GM23338 (cell line): ENCODE results near the gene CDC42EP5. TPM values are rescaled to one million over a fixed set of nuclear protein-coding genes. Genes with fewer than 3 reads are reported as not detected.

ENCODE experiments used
- ATAC-seq: fragments of 200-7000 bp; cut with Tn5 transposase; 3 replicates; pipeline ENCODE4 v1.9.1; 2020
- DNase-seq: peaks from one replicate; pipeline ENCODE4 v3.0.0-alpha.2; 2015; ENCODE audit warnings: low spot score
- H2AFZ ChIP-seq: fragments of 200-600 bp; sonication (generic); 2 replicates; pipeline ENCODE4 v1.8.0; 2016; ENCODE audit warnings: antibody characterized with exemption, mild to moderate bottlenecking, moderate library complexity
- H3F3A ChIP-seq: fragments of 200-600 bp; sonication (generic); replicated peaks from 2 replicates; pipeline ENCODE4 v1.8.0; 2017; ENCODE audit warnings: antibody characterized with exemption, mixed run types, low read depth
- H3K27ac ChIP-seq: fragments of 200-600 bp; sonication (generic); 2 replicates; pipeline ENCODE4 v1.6.1; 2016; ENCODE audit warnings: low read depth
- H3K27me3 ChIP-seq: fragments of 200-600 bp; sonication (generic); 2 replicates; pipeline ENCODE4 v1.8.0; 2016; ENCODE audit warnings: mild to moderate bottlenecking, mixed run types, moderate library complexity; ENCODE audit not compliant: insufficient read depth
- H3K36me3 ChIP-seq: fragments of 200-600 bp; sonication (generic); 2 replicates; pipeline ENCODE4 v1.8.0; 2016; ENCODE audit warnings: mild to moderate bottlenecking; ENCODE audit not compliant: insufficient read depth
- H3K4me1 ChIP-seq: fragments of 200-600 bp; sonication (generic); 2 replicates; pipeline ENCODE4 v1.8.0; 2016; ENCODE audit warnings: mild to moderate bottlenecking, moderate library complexity; ENCODE audit not compliant: insufficient read depth
- H3K4me2 ChIP-seq: fragments of 200-600 bp; sonication (generic); 2 replicates; pipeline ENCODE4 v1.7.1; 2017; ENCODE audit warnings: mixed run types
- H3K4me3 ChIP-seq: fragments of 200-600 bp; sonication (generic); 2 replicates; pipeline ENCODE4 v1.6.1; 2016; ENCODE audit warnings: mixed run types
- H3K79me2 ChIP-seq: fragments of 200-600 bp; sonication (generic); replicated peaks from 2 replicates; pipeline ENCODE4 v1.8.0; 2017; ENCODE audit warnings: mild to moderate bottlenecking; ENCODE audit not compliant: insufficient read depth
- H3K9me2 ChIP-seq: fragments of 200-600 bp; sonication (generic); 2 replicates; pipeline ENCODE4 v1.8.0; 2017; ENCODE audit not compliant: insufficient read depth
- H4K20me1 ChIP-seq: fragments of 200-600 bp; sonication (generic); replicated peaks from 2 replicates; pipeline ENCODE4 v1.8.0; 2017; ENCODE audit warnings: mild to moderate bottlenecking; ENCODE audit not compliant: insufficient read depth
- H3K27ac Mint-ChIP-seq: 2 replicates; pipeline ENCODE4 v1.8.0; 2020; ENCODE audit warnings: inconsistent platforms, mild to moderate bottlenecking, moderate library complexity, mixed read lengths
- H3K27me3 Mint-ChIP-seq: 3 replicates; pipeline ENCODE4 v1.8.0; 2022; ENCODE audit warnings: low read depth, mild to moderate bottlenecking, moderate library complexity, mixed read lengths, inconsistent platforms; ENCODE audit not compliant: insufficient read depth, poor library complexity
- H3K36me3 Mint-ChIP-seq: 3 replicates; pipeline ENCODE4 v1.8.0; 2021; ENCODE audit warnings: low read depth, mild to moderate bottlenecking, inconsistent platforms, moderate library complexity, mixed read lengths
- H3K4me1 Mint-ChIP-seq: 3 replicates; pipeline ENCODE4 v1.8.0; 2020; ENCODE audit warnings: mild to moderate bottlenecking, inconsistent platforms, mixed read lengths
- H3K4me3 Mint-ChIP-seq: 3 replicates; pipeline ENCODE4 v1.8.0; 2021; ENCODE audit warnings: moderate library complexity, mild to moderate bottlenecking, inconsistent platforms, mixed read lengths
- H3K9me3 Mint-ChIP-seq: 3 replicates; pipeline ENCODE4 v1.8.0; 2020; ENCODE audit warnings: moderate library complexity, mild to moderate bottlenecking, inconsistent platforms, mixed read lengths
- CREB1 ChIP-seq: fragments of 250-450 bp; sonication (Bioruptor Pico); IDR thresholded peaks from 2 replicates; pipeline ENCODE4 v1.5.0; 2020; ENCODE audit warnings: low read depth, mild to moderate bottlenecking, moderate library complexity
- EZH2phosphoT487 ChIP-seq: fragments of 200-600 bp; sonication (generic); IDR thresholded peaks from one replicate; pipeline ENCODE4 v1.8.1; 2018; ENCODE audit warnings: antibody characterized with exemption; ENCODE audit not compliant: unreplicated experiment
- NANOG ChIP-seq: IDR thresholded peaks from 2 replicates; pipeline ENCODE4 v1.6.1; 2016; ENCODE audit warnings: antibody characterized with exemption, borderline replicate concordance
- POLR2AphosphoS5 ChIP-seq: IDR thresholded peaks from 2 replicates; pipeline ENCODE4 v1.6.1; 2016; ENCODE audit warnings: antibody characterized with exemption, low read depth
- REST ChIP-seq: IDR thresholded peaks from one replicate; pipeline ENCODE4 v1.6.1; 2018; ENCODE audit warnings: antibody characterized with exemption; ENCODE audit not compliant: unreplicated experiment
- STAT1 ChIP-seq: IDR thresholded peaks from one replicate; pipeline ENCODE4 v1.6.1; 2016; ENCODE audit warnings: antibody characterized with exemption; ENCODE audit not compliant: unreplicated experiment
- ZNF114 ChIP-seq: fragments of 250-450 bp; sonication (Bioruptor Pico); IDR thresholded peaks from 2 replicates; pipeline ENCODE4 v1.5.0; 2020; ENCODE audit warnings: mild to moderate bottlenecking, moderate library complexity
- ZNF331 ChIP-seq: fragments of 250-450 bp; sonication (Bioruptor Pico); IDR thresholded peaks from 2 replicates; pipeline ENCODE4 v1.5.0; 2020; ENCODE audit warnings: low read depth, mild to moderate bottlenecking, moderate library complexity
- long read RNA-seq: library from polyadenylated mRNA; unstranded; transcript quantifications from one replicate; pipeline ENCODE4 v2.0.0, GENCODE V29; 2020; ENCODE audit not compliant: unreplicated experiment
- polyA plus RNA-seq: library from polyadenylated mRNA; unstranded; fragments of >200 nt; fragmentation: Nextera tagmentation; extraction: Ambion mirVana; gene quantifications from 2 replicates; pipeline ENCODE4 v1.2.1, GENCODE V29; 2016
- total RNA-seq: library from RNA; depleted of rRNA; stranded (reverse); fragments of >200 nt; shearing (Covaris generic); gene quantifications from 2 replicates; pipeline ENCODE4 v1.2.3, GENCODE V29; 2014; rRNA removed
- TF ChIP-seq, protein P1 (sequence below), 2 experiments: fragments of 200-600 bp in 1 of 2; sonication (generic) in 1 of 2; conservative IDR thresholded peaks; 2 replicates each; pipeline versions ENCODE4 v1.5.1 to v1.6.1; 2016 to 2017; ENCODE audit warnings: antibody characterized with exemption in 2 of 2, low read depth in 2 of 2, mild to moderate bottlenecking in 2 of 2, moderate library complexity in 1 of 2

The CDC42EP5 gene
- total RNA-seq (0.35 and 3.4 TPM in 2 replicates), polyA plus RNA-seq (1.4 and 2.3 TPM in 2 replicates)
- long read RNA-seq, partial matches to known transcripts: 0 of 1 reads
- long read RNA-seq, other reads (novel, unspliced or antisense): 0 of 1 reads

DNA sequence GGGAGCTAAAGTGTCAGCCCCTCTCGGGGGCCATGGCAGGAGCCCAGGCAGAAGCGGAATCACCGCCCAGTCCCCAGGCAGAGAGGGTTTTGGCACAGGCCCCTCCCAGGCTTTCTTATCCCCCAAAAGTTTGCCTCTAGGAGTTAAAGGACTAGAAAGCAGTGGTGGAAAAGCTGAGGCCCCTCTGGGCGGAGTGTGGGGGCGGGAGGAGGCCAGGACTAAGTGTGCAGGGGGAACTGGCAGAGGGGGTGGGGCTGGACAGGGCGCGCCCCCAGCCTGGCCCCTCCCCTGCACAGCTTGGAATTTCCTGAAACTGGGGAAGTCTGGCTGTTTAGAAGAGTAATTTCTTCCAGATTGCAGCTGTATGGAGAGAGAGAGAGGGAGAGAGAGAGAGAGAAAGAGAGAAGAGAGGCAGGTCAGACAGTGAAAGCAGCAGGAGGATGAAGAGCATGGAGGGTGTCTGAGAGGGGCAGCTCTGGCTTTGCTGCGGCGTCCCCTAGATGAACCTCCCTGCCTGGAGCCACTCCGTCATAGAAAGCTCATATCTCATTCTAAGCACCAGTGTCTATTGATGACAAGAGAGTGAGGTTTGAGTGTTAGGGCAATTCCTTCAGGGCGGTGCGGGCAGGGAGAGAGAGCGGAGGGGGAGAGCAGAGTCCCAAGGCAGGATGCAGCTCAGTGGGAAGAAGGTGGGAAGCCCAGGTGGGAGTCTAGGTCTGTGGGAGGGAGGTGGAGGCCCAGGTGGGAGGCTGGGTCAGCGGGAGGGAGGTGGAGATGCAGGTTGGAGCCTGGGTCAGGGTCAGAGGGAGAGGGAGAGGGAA is at the start of gene CDC42EP5:
Gene CDC42EP5, minus strand, starts transcription at position 226 of the 821 bp plus-strand sequence. CDS start 7,749 bp downstream, outside the sequence.
- Histone ChIP-seq H4K20me1 (no peaks in the 10 kb centered on the region; the same call in 1 of the 2 replicates), H2AFZ (peak within 1 kb of the TSS; percentile 96), H3K27me3 (peaks cover 28% of the 10 kb centered on the region), H3K9me2 (no peaks in the 10 kb centered on the region), H3K79me2 (no peaks in the 10 kb centered on the region), H3K4me1 (peaks cover 17% of the 10 kb centered on the region), H3K36me3 (no peaks in the 10 kb centered on the region), H3K4me3 (peak within 1 kb of the TSS; percentile 47), H3K27ac (peak within 1 kb of the TSS; percentile 69; the same call in 1 of the 2 replicates), H3K4me2 (peak within 1 kb of the TSS; percentile 77), H3F3A (no peaks in the 10 kb centered on the region)
- Mint-ChIP-seq H3K4me1 (peaks cover 21% of the 10 kb centered on the region), H3K27ac (no peak within 1 kb of the TSS), H3K36me3 (no peaks in the 10 kb centered on the region; the same call in 2 of the 3 replicates), H3K27me3 (peaks cover 27% of the 10 kb centered on the region), H3K9me3 (peaks cover 2% of the 10 kb centered on the region; the same call in 2 of the 3 replicates), H3K4me3 (peak within 1 kb of the TSS; percentile 9; the same call in 1 of the 3 replicates)
- DNase-seq: peak; percentile 46
- ATAC-seq: peak; percentile 55
- TF ChIP-seq REST (no peak), CREB1 (CRISPR knock-in tag) (no peak), NANOG (no peak), EZH2phosphoT487 (no peak), ZNF114 (CRISPR knock-in tag) (no peak), ZNF331 (CRISPR knock-in tag) (no peak), STAT1 (no peak), POLR2AphosphoS5 (no peak)
- TF ChIP-seq, protein P1, sequence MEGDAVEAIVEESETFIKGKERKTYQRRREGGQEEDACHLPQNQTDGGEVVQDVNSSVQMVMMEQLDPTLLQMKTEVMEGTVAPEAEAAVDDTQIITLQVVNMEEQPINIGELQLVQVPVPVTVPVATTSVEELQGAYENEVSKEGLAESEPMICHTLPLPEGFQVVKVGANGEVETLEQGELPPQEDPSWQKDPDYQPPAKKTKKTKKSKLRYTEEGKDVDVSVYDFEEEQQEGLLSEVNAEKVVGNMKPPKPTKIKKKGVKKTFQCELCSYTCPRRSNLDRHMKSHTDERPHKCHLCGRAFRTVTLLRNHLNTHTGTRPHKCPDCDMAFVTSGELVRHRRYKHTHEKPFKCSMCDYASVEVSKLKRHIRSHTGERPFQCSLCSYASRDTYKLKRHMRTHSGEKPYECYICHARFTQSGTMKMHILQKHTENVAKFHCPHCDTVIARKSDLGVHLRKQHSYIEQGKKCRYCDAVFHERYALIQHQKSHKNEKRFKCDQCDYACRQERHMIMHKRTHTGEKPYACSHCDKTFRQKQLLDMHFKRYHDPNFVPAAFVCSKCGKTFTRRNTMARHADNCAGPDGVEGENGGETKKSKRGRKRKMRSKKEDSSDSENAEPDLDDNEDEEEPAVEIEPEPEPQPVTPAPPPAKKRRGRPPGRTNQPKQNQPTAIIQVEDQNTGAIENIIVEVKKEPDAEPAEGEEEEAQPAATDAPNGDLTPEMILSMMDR (conservative IDR thresholded peaks at IDR 0.05; ENCODE audit: low read depth in 2 of 2): no peak
